T-helper 2 cell treated with Interferon-gamma antibody and Interleukin-4, amounts not matched to agents 100 ng/mL and 5 ng/mL, for 36 hours (primary cell): ENCODE data around the gene SIVA1. TPM values are rescaled to one million over a fixed set of nuclear protein-coding genes. Genes with fewer than 3 reads are reported as not detected.

Experiments
- intact Hi-C: fragments of 100-400 bp; cut with micrococcal nuclease; formaldehyde crosslinking; loops from one replicate; pipeline ENCODE4 v1.15.1; 2023
- total RNA-seq: library from RNA; stranded (reverse); gene quantifications from 2 replicates; pipeline ENCODE4 v1.2.3, GENCODE V29; 2022

The SIVA1 gene
- total RNA-seq, 1 donor from 2014 or later = 116 TPM

DNA sequence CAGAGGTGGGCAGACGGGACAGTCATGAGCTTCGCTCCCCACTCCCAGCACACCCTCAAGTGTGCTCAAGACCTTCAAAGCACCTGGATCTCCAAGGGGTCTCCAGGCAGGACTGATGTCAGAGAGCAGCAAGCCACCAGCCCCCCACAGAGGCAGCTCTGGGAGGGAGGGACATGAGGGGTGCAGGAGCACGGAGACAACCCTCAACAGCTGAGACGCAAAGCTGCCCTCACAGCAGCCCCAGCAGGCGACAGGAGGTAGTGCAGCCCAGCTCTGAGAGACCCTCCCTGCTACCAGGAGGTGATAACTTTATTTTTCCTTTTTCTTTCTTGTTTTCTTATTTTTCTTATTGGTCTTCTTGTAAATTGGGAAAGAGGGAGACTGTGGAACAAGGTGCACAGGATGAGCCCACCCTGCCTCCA is 17.9 kb downstream of the SIVA1 start:
- intact Hi-C loops = no loop called here

- intact Hi-C loops = no loop called here
Observed at GRCh38 chr14:104771374-104771773, 18.4 kb downstream of the SIVA1 start.

DNA sequence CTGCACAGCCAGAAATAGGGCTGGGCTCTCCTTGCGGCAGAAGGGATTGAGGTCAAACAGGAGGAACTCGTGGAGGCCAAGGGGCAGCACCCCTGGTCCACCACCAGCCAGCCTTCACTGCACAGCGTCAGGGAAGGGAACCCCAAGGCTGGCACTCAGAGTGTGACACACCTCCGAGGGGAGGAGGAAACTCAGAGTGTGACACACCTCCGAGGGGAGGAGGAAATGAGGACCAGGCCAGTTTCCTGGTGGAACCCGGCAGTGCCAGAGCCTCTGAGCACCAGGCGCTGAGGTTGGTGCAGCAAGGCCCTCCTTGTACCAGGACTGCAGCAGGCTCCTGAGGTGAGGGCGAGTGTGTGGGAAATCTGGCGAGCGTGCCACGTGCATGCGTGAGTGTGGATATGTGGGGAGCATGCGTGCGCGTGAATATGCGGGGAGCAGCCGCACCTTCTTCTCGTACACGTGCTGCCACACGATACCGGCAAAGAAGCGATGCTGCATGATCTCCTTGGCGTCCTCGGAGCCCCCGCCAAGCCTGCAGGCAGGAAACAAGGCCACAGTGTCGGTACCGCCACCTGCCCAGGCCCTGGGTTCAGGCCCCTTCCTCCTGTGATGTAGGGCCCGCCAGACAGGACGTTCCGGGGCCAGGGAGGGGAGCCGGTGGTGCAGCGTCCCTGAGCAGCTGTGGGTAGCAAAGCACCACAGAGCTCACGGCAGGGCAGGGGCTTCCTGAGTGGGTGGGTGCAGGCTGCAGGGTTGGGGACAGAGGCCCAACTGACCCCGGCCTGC is 19.2 kb downstream of the SIVA1 start:
- intact Hi-C loops = no loop called here

GRCh38 chr14:104772707-104773504 is 20.0 kb downstream of the SIVA1 start:
- intact Hi-C loops = no loop called here

DNA sequence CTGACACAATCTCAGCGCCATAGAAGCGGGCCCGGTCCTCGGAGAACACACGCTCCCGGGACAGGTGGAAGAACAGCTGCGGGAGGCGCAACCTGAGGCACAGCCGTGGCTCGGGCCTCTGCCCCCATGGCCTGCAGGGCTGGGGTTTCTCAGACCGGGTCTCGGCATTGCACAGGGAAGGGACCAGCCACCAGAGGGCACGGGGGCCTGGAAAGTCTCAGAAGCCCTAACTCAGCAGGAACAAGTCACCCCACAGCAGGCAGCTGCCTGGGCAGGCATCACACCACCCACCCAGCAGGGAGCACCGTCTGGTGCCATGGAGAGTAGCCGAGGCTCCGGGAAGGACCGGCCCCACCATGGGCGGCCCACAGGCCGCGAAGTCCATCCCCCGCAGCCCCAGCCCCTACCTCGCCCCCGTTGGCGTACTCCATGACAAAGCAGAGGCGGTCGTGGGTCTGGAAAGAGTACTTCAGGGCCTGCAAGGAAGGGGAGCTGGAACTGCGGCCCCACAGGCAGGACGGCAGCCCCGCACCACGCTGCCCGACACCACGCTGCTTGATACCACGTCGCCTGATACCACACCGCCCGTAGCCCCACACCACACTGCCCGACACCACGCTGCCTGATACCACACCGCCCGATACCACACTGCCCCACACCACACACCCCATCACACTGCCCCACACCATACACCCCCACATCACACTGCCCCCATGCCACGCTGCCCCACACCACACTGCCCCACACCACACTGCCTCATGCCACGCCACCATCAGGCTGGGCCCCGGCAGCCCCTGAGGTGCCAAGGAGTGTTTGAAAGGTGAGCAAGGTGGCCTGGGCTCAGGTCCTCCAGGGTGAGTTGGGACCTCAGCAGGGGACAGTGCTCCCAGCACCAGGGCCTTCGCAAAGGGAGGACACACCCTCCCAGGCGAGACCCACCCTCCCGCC is 20.8 kb downstream of the SIVA1 start:
- intact Hi-C loops = no loop called here

GRCh38 chr14:104774453-104775072 is 21.6 kb downstream of the SIVA1 start:
- intact Hi-C loops = no loop called here

- intact Hi-C loops = no loop called here
Observed at GRCh38 chr14:104775073-104775489, 22.1 kb downstream of the SIVA1 start.

DNA sequence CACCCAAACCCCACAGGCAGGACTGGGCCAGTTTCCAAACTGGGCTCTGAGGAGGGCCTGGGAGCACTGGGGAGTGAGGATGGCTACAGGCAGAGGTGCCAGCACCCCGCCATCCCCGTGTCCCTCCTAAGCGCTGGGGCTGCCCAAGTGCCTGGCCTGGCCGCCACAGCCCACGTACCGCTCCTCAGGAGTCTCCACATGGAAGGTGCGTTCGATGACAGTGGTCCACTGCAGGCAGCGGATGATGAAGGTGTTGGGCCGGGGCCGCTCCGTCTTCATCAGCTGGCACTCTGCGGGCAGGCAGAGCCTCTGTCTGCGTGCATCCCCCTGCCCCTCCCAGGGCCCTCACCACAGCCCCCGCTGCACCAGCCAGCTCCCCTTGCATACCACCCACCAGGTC is 23.5 kb downstream of the SIVA1 start:
- intact Hi-C loops = no loop called here

GRCh38 chr14:104776961-104777807 is 24.2 kb downstream of the SIVA1 start:
- intact Hi-C loops = no loop called here

- intact Hi-C loops = no loop called here
Observed at GRCh38 chr14:104777808-104778249, 24.9 kb downstream of the SIVA1 start.

DNA sequence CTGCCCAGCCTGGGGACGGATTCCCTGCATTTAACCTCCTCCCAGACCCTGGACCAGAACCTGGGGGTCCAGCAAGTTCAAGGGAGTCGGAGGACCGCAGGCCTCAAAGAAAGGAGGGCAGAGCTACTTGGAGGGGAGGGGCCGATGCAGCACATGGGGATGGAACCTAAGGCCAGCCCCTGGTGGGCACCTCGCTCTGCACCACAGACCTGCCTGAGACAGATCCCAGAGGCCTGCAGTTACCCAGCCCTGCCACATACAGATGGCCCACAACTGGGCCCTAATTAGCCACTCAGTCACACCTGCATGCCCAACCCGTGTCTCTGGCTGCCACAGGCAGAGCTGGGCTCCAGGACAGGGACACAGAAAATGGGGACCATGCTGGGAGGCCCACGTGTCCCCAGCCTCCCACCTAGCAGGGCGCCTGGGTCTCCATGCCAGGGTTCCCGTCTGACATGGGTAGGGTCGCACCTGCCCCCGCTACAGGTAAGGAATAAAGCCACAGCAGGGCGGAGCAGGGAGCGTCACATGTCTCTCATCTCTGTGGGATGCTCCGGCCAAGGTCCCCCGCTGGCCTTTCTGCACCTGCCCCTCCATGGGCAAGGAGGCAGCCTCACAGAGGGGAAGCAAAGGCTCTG is 25.9 kb downstream of the SIVA1 start:
- intact Hi-C loops = no loop called here

DNA sequence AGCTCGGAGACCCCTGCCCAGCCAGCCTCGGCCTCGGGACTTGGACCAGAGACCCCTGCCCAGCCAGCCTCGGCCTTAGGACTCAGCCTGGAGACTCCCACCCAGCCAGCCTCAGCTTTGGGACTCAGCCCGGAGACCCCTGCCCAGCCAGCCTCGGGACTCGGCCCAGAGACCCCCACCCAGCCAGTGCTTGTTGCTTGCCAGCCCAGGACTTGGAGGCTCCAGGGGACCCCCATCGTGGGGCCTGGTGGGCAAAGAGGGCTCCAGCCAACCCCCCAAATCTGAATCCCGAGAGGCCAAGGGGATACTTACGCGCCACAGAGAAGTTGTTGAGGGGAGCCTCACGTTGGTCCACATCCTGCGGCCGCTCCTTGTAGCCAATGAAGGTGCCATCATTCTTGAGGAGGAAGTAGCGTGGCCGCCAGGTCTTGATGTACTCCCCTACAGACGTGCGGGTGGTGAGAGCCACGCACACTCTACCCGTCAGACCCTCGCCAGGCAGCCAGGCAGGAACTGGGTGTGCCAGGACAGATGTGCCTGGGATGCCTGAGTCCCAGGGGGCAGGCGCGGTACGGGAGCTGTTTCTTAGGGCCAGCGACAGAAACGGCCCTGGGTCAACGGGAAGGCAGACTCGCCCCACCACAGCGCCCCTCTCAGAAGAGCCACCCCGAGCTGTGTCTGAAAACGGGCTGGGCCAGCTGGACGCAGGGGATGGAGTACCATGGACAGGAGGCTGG is 27.0 kb downstream of the SIVA1 start:
- intact Hi-C loops = no loop called here

GRCh38 chr14:104780513-104781030 is 27.6 kb downstream of the SIVA1 start:
- intact Hi-C loops = no loop called here

- intact Hi-C loops = no loop called here
Observed at GRCh38 chr14:104781271-104782077, 28.5 kb downstream of the SIVA1 start.

DNA sequence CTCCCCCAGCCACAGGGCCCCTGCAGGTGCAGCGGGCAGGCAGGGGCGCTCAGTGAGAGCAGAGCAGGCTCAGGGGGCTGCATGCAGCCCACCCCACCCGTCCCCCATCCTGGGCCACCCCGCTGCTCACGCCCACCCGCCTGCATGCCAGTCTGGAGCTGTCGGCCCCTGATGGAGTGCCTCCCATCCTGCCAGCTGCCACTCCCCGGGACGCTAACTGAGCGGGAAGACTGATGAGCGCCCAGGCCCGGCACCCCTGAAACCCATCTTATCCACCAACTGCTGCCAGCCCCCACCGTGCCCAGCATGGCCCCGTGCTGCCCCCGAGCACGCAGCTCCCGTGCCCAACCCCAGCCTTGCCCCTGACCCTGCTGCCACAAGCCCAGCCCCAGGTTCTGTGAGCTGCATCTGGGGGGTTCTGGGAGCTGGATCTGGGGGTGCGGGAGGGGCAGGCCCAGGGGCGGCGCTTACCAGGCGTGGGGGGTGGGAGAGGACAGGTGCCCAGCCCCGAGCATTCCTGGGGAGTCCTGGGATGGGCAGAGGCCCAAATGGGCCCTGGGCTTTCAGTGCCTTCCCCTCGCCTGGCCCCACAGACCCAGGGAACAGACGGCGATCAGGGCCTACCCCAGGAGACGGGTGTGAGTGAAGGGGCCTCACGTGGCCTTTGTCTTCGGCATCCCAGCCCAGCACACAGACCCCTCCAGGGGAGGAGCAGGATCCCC is 29.3 kb downstream of the SIVA1 start:
- intact Hi-C loops = no loop called here

DNA sequence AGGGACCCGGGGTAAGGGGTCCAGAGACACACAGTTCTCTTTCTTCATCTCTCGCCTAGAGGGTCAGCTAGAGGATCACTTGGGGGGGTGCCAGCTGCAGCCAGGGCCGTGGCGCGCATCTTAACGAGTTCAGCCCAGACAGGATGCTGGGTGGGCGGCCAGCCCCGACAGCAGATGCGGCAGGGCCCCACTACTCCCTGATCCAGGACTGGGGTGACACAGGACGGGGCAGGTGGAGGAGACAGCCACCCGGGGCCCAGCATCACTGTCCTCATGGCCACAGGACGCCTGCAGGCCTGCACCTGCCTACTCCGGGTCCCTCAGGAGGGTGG is 29.8 kb downstream of the SIVA1 start:
- intact Hi-C loops = no loop called here
